ENCODE data around the gene SGCD. TPM values are rescaled to one million over a fixed set of nuclear protein-coding genes. Genes with fewer than 3 reads are reported as not detected.

Gene SGCD
- total RNA-seq, 1 experiment from 2014 or later: not detected

- H3K9me2 ChIP-seq (ENCODE audit: insufficient read depth): no peaks in the 10 kb centered on the region
- no peaks in the 10 kb centered on the region; a peak in 2 of 4 replicates for H3K9me3 ChIP-seq (ENCODE audit: control insufficient read depth in 1 of 2, insufficient read depth in 1 of 2, low read depth in 1 of 2, low read length in 2 of 2)
- intact Hi-C loops (cut with micrococcal nuclease): no loop called here
- H3K27me3 ChIP-seq (ENCODE audit: insufficient read depth, low read length): no peaks in the 10 kb centered on the region
- no peak overlapping the region for H3K9ac ChIP-seq (ENCODE audit: low read length)
- ATAC-seq: no peak
- ChIA-PET CTCF (no interaction called here), RAD21 (ENCODE audit: low non-redundant PET in 1 of 2, low total read pairs in 2 of 2, uncharacterized antibody in 2 of 2, unreplicated experiment in 2 of 2) (no interaction called here), POLR2A (no interaction called here)
- no peaks in the 10 kb centered on the region for H3K4me1 ChIP-seq (ENCODE audit: control insufficient read depth in 1 of 2, insufficient read depth in 2 of 2, low read length in 2 of 2)
- TF ChIP-seq ELF1 (IDR thresholded peaks at IDR 0.05; ENCODE audit: borderline replicate concordance, low read depth) (no peak), JUND (IDR thresholded peaks at IDR 0.05) (no peak), EZH2phosphoT487 (IDR thresholded peaks at IDR 0.05; ENCODE audit: borderline replicate concordance) (no peak), YY1 (IDR thresholded peaks at IDR 0.05; ENCODE audit: extremely low read depth, insufficient replicate concordance, low read depth, low read length) (no peak), SIN3A (IDR thresholded peaks at IDR 0.05; ENCODE audit: low read depth) (no peak), RAD21 (IDR thresholded peaks at IDR 0.05; ENCODE audit: low read depth) (no peak), EZH2 (IDR thresholded peaks at IDR 0.05) (no peak), EGR1 (IDR thresholded peaks at IDR 0.05; ENCODE audit: low read depth) (no peak), CBX3 (IDR thresholded peaks at IDR 0.05; ENCODE audit: low read depth) (no peak), ZBTB33 (IDR thresholded peaks at IDR 0.05; ENCODE audit: extremely low read depth, insufficient replicate concordance, low read length) (no peak)
- H4K20me1 ChIP-seq (ENCODE audit: insufficient read depth): no peaks in the 10 kb centered on the region
- H2AFZ ChIP-seq (ENCODE audit: low read depth, low read length, poor library complexity, severe bottlenecking): no peak overlapping the region
- no peak for DNase-seq (ENCODE audit: low read depth, low spot score)
- H3K27ac ChIP-seq (ENCODE audit: low read depth, low read length): no peak overlapping the region
- no peaks in the 10 kb centered on the region for H3K79me2 ChIP-seq (ENCODE audit: insufficient read depth, low read length)
- H3K36me3 ChIP-seq (ENCODE audit: control insufficient read depth in 1 of 2, insufficient read depth in 2 of 2, low read length in 2 of 2): no peaks in the 10 kb centered on the region
- H3K4me2 ChIP-seq (ENCODE audit: low read length): no peak overlapping the region
- no TSS peak for BruUV-seq (replicated peaks)
- H3K4me3 ChIP-seq (replicated peaks in 1 of 2; ENCODE audit: low read depth in 1 of 2, low read length in 2 of 2): no peak overlapping the region
These were observed 262.4 kb downstream of the SGCD start for GRCh38 chr5:156589104-156589945.

Measured in HCT116 (cell line).